GM23338 (cell line): Measurements from ENCODE around the gene BBS10. TPM values are rescaled to one million over a fixed set of nuclear protein-coding genes. Genes with fewer than 3 reads are reported as not detected.

Experiments used
- ATAC-seq: fragments of 200-7000 bp; cut with Tn5 transposase; 3 replicates; pipeline ENCODE4 v1.9.1; 2020
- DNase-seq: peaks from one replicate; pipeline ENCODE4 v3.0.0-alpha.2; 2015; ENCODE audit warnings: low spot score
- H2AFZ ChIP-seq: fragments of 200-600 bp; sonication (generic); 2 replicates; pipeline ENCODE4 v1.8.0; 2016; ENCODE audit warnings: antibody characterized with exemption, mild to moderate bottlenecking, moderate library complexity
- H3F3A ChIP-seq: fragments of 200-600 bp; sonication (generic); replicated peaks from 2 replicates; pipeline ENCODE4 v1.8.0; 2017; ENCODE audit warnings: antibody characterized with exemption, mixed run types, low read depth
- H3K27ac ChIP-seq: fragments of 200-600 bp; sonication (generic); 2 replicates; pipeline ENCODE4 v1.6.1; 2016; ENCODE audit warnings: low read depth
- H3K27me3 ChIP-seq: fragments of 200-600 bp; sonication (generic); 2 replicates; pipeline ENCODE4 v1.8.0; 2016; ENCODE audit warnings: mild to moderate bottlenecking, mixed run types, moderate library complexity; ENCODE audit not compliant: insufficient read depth
- H3K36me3 ChIP-seq: fragments of 200-600 bp; sonication (generic); 2 replicates; pipeline ENCODE4 v1.8.0; 2016; ENCODE audit warnings: mild to moderate bottlenecking; ENCODE audit not compliant: insufficient read depth
- H3K4me1 ChIP-seq: fragments of 200-600 bp; sonication (generic); 2 replicates; pipeline ENCODE4 v1.8.0; 2016; ENCODE audit warnings: mild to moderate bottlenecking, moderate library complexity; ENCODE audit not compliant: insufficient read depth
- H3K4me2 ChIP-seq: fragments of 200-600 bp; sonication (generic); 2 replicates; pipeline ENCODE4 v1.7.1; 2017; ENCODE audit warnings: mixed run types
- H3K4me3 ChIP-seq: fragments of 200-600 bp; sonication (generic); 2 replicates; pipeline ENCODE4 v1.6.1; 2016; ENCODE audit warnings: mixed run types
- H3K79me2 ChIP-seq: fragments of 200-600 bp; sonication (generic); replicated peaks from 2 replicates; pipeline ENCODE4 v1.8.0; 2017; ENCODE audit warnings: mild to moderate bottlenecking; ENCODE audit not compliant: insufficient read depth
- H3K9me2 ChIP-seq: fragments of 200-600 bp; sonication (generic); 2 replicates; pipeline ENCODE4 v1.8.0; 2017; ENCODE audit not compliant: insufficient read depth
- H4K20me1 ChIP-seq: fragments of 200-600 bp; sonication (generic); replicated peaks from 2 replicates; pipeline ENCODE4 v1.8.0; 2017; ENCODE audit warnings: mild to moderate bottlenecking; ENCODE audit not compliant: insufficient read depth
- H3K27ac Mint-ChIP-seq: 2 replicates; pipeline ENCODE4 v1.8.0; 2020; ENCODE audit warnings: inconsistent platforms, mild to moderate bottlenecking, moderate library complexity, mixed read lengths
- H3K27me3 Mint-ChIP-seq: 3 replicates; pipeline ENCODE4 v1.8.0; 2022; ENCODE audit warnings: low read depth, mild to moderate bottlenecking, moderate library complexity, mixed read lengths, inconsistent platforms; ENCODE audit not compliant: insufficient read depth, poor library complexity
- H3K36me3 Mint-ChIP-seq: 3 replicates; pipeline ENCODE4 v1.8.0; 2021; ENCODE audit warnings: low read depth, mild to moderate bottlenecking, inconsistent platforms, moderate library complexity, mixed read lengths
- H3K4me1 Mint-ChIP-seq: 3 replicates; pipeline ENCODE4 v1.8.0; 2020; ENCODE audit warnings: mild to moderate bottlenecking, inconsistent platforms, mixed read lengths
- H3K4me3 Mint-ChIP-seq: 3 replicates; pipeline ENCODE4 v1.8.0; 2021; ENCODE audit warnings: moderate library complexity, mild to moderate bottlenecking, inconsistent platforms, mixed read lengths
- H3K9me3 Mint-ChIP-seq: 3 replicates; pipeline ENCODE4 v1.8.0; 2020; ENCODE audit warnings: moderate library complexity, mild to moderate bottlenecking, inconsistent platforms, mixed read lengths
- CREB1 ChIP-seq: fragments of 250-450 bp; sonication (Bioruptor Pico); IDR thresholded peaks from 2 replicates; pipeline ENCODE4 v1.5.0; 2020; ENCODE audit warnings: low read depth, mild to moderate bottlenecking, moderate library complexity
- CTCF ChIP-seq, 2 experiments: fragments of 200-600 bp in 1 of 2; sonication (generic) in 1 of 2; conservative IDR thresholded peaks; 2 replicates each; pipeline versions ENCODE4 v1.5.1 to v1.6.1; 2016 to 2017; ENCODE audit warnings: antibody characterized with exemption in 2 of 2, low read depth in 2 of 2, mild to moderate bottlenecking in 2 of 2, moderate library complexity in 1 of 2
- ETS1 ChIP-seq: IDR thresholded peaks from 2 replicates; pipeline ENCODE4 v1.6.1; 2016; ENCODE audit warnings: antibody characterized with exemption
- EZH2 ChIP-seq: fragments of 200-600 bp; sonication (generic); IDR thresholded peaks from one replicate; pipeline ENCODE4 v1.8.0; 2017; ENCODE audit warnings: antibody characterized with exemption, mild to moderate bottlenecking, low read depth; ENCODE audit not compliant: unreplicated experiment
- EZH2phosphoT487 ChIP-seq: fragments of 200-600 bp; sonication (generic); IDR thresholded peaks from one replicate; pipeline ENCODE4 v1.8.1; 2018; ENCODE audit warnings: antibody characterized with exemption; ENCODE audit not compliant: unreplicated experiment
- JUNB ChIP-seq: IDR thresholded peaks from one replicate; pipeline ENCODE4 v1.6.1; 2016; ENCODE audit warnings: antibody characterized with exemption; ENCODE audit not compliant: unreplicated experiment
- NANOG ChIP-seq: IDR thresholded peaks from 2 replicates; pipeline ENCODE4 v1.6.1; 2016; ENCODE audit warnings: antibody characterized with exemption, borderline replicate concordance
- POLR2AphosphoS5 ChIP-seq: IDR thresholded peaks from 2 replicates; pipeline ENCODE4 v1.6.1; 2016; ENCODE audit warnings: antibody characterized with exemption, low read depth
- REST ChIP-seq: IDR thresholded peaks from one replicate; pipeline ENCODE4 v1.6.1; 2018; ENCODE audit warnings: antibody characterized with exemption; ENCODE audit not compliant: unreplicated experiment
- STAT1 ChIP-seq: IDR thresholded peaks from one replicate; pipeline ENCODE4 v1.6.1; 2016; ENCODE audit warnings: antibody characterized with exemption; ENCODE audit not compliant: unreplicated experiment
- ZNF114 ChIP-seq: fragments of 250-450 bp; sonication (Bioruptor Pico); IDR thresholded peaks from 2 replicates; pipeline ENCODE4 v1.5.0; 2020; ENCODE audit warnings: mild to moderate bottlenecking, moderate library complexity
- ZNF331 ChIP-seq: fragments of 250-450 bp; sonication (Bioruptor Pico); IDR thresholded peaks from 2 replicates; pipeline ENCODE4 v1.5.0; 2020; ENCODE audit warnings: low read depth, mild to moderate bottlenecking, moderate library complexity
- polyA plus RNA-seq: library from polyadenylated mRNA; unstranded; fragments of >200 nt; fragmentation: Nextera tagmentation; extraction: Ambion mirVana; gene quantifications from 2 replicates; pipeline ENCODE4 v1.2.1, GENCODE V29; 2016
- total RNA-seq: library from RNA; depleted of rRNA; stranded (reverse); fragments of >200 nt; shearing (Covaris generic); gene quantifications from 2 replicates; pipeline ENCODE4 v1.2.3, GENCODE V29; 2014
- TF ChIP-seq, protein P1 (sequence below): fragments of 250-450 bp; sonication (Bioruptor Pico); IDR thresholded peaks from 2 replicates; pipeline ENCODE4 v1.5.0; 2020; ENCODE audit warnings: mild to moderate bottlenecking, moderate library complexity

Gene BBS10
- total and polyA plus RNA-seq, 2 experiments from 2014 or later = 5.2 to 12.8 TPM

GRCh38 chr12:76374386-76375020, 26.3 kb upstream of the BBS10 start:
- Histone ChIP-seq H3K9me2 (no peaks in the 10 kb centered on the region), H2AFZ (no peak overlapping the region), H3K27me3 (no peaks in the 10 kb centered on the region), H3K4me2 (no peak overlapping the region), H3K4me1 (no peaks in the 10 kb centered on the region), H3K36me3 (peaks cover 7% of the 10 kb centered on the region; the same call in 1 of the 2 replicates), H3F3A (no peaks in the 10 kb centered on the region), H3K27ac (no peak overlapping the region), H3K4me3 (no peak overlapping the region), H3K79me2 (no peaks in the 10 kb centered on the region), H4K20me1 (no peaks in the 10 kb centered on the region)
- Mint-ChIP-seq H3K27me3 (no peaks in the 10 kb centered on the region), H3K4me3 (no peak overlapping the region), H3K27ac (no peak overlapping the region), H3K4me1 (no peaks in the 10 kb centered on the region), H3K36me3 (peaks cover 16% of the 10 kb centered on the region; the same call in 2 of the 3 replicates), H3K9me3 (no peaks in the 10 kb centered on the region)
- ATAC-seq (no peak), DNase-seq (no peak)
- TF ChIP-seq POLR2AphosphoS5 (no peak), EZH2phosphoT487 (no peak), ZNF331 (CRISPR knock-in tag) (no peak), CREB1 (CRISPR knock-in tag) (no peak), EZH2 (no peak), JUNB (no peak), ETS1 (no peak), CTCF (conservative IDR thresholded peaks at IDR 0.05; ENCODE audit: low read depth in 2 of 2) (no peak), STAT1 (no peak), REST (no peak), ZNF114 (CRISPR knock-in tag) (no peak), NANOG (no peak)
- TF ChIP-seq, protein P1, sequence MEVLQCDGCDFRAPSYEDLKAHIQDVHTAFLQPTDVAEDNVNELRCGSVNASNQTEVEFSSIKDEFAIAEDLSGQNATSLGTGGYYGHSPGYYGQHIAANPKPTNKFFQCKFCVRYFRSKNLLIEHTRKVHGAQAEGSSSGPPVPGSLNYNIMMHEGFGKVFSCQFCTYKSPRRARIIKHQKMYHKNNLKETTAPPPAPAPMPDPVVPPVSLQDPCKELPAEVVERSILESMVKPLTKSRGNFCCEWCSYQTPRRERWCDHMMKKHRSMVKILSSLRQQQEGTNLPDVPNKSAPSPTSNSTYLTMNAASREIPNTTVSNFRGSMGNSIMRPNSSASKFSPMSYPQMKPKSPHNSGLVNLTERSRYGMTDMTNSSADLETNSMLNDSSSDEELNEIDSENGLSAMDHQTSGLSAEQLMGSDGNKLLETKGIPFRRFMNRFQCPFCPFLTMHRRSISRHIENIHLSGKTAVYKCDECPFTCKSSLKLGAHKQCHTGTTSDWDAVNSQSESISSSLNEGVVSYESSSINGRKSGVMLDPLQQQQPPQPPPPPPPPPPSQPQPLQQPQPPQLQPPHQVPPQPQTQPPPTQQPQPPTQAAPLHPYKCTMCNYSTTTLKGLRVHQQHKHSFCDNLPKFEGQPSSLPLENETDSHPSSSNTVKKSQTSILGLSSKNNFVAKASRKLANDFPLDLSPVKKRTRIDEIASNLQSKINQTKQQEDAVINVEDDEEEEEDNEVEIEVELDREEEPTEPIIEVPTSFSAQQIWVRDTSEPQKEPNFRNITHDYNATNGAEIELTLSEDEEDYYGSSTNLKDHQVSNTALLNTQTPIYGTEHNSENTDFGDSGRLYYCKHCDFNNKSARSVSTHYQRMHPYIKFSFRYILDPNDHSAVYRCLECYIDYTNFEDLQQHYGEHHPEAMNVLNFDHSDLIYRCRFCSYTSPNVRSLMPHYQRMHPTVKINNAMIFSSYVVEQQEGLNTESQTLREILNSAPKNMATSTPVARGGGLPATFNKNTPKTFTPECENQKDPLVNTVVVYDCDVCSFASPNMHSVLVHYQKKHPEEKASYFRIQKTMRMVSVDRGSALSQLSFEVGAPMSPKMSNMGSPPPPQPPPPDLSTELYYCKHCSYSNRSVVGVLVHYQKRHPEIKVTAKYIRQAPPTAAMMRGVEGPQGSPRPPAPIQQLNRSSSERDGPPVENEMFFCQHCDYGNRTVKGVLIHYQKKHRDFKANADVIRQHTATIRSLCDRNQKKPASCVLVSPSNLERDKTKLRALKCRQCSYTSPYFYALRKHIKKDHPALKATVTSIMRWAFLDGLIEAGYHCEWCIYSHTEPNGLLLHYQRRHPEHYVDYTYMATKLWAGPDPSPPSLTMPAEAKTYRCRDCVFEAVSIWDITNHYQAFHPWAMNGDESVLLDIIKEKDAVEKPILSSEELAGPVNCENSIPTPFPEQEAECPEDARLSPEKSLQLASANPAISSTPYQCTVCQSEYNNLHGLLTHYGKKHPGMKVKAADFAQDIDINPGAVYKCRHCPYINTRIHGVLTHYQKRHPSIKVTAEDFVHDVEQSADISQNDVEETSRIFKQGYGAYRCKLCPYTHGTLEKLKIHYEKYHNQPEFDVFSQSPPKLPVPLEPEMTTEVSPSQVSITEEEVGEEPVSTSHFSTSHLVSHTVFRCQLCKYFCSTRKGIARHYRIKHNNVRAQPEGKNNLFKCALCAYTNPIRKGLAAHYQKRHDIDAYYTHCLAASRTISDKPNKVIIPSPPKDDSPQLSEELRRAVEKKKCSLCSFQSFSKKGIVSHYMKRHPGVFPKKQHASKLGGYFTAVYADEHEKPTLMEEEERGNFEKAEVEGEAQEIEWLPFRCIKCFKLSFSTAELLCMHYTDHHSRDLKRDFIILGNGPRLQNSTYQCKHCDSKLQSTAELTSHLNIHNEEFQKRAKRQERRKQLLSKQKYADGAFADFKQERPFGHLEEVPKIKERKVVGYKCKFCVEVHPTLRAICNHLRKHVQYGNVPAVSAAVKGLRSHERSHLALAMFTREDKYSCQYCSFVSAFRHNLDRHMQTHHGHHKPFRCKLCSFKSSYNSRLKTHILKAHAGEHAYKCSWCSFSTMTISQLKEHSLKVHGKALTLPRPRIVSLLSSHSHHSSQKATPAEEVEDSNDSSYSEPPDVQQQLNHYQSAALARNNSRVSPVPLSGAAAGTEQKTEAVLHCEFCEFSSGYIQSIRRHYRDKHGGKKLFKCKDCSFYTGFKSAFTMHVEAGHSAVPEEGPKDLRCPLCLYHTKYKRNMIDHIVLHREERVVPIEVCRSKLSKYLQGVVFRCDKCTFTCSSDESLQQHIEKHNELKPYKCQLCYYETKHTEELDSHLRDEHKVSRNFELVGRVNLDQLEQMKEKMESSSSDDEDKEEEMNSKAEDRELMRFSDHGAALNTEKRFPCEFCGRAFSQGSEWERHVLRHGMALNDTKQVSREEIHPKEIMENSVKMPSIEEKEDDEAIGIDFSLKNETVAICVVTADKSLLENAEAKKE = no peak
